ENCODE measurements around the gene CBX3. TPM values are rescaled to one million over a fixed set of nuclear protein-coding genes. Genes with fewer than 3 reads are reported as not detected.

CBX3 gene
- total and polyA plus RNA-seq, 11 donors: 31.5 to 70.1 (median 59.9) TPM

- peaks cover 0 to 46% (median 32%) of the 10 kb centered on the region in 9 donors for H3K36me3 ChIP-seq
- no peaks in the 10 kb centered on the region for H3K27me3 ChIP-seq
- TF ChIP-seq CTCF (IDR thresholded peaks at IDR 0.05) (no peak), POLR2A (IDR thresholded peaks at IDR 0.05) (no peak)
- H3K4me1 ChIP-seq: peaks cover 15 to 55% (median 51%) of the 10 kb centered on the region in 12 donors
- DNase-seq (peak; percentile 72 to 83 (median 82)), ATAC-seq (peak in 2 of 4 donors; percentile 41 to 50)
- WGBS, 4 donors: 0% methylated on average over 36 of the region's 36 CpGs
- H3K4me3 ChIP-seq: peak overlapping the region; percentile 75 to 97 (median 88)
- peak overlapping the region; percentile 96 to 100 (median 99) for H3K27ac ChIP-seq
- no peaks in the 10 kb centered on the region for H3K9me3 ChIP-seq
- intact Hi-C loops (cut with DNase I): loop anchor here in 8 of 10 donors (2.0 to 10.0 kb wide), 9 partner anchors 42 to 1075 kb away; partner anchors contain the start of genes CYCS (in 1 of the 8) and NFE2L3 (in 1 of the 8)
Observed at GRCh38 chr7:26199301-26200037, 2.1 kb upstream of the CBX3 start.

- H3K4me1 ChIP-seq: peaks cover 15 to 55% (median 49%) of the 10 kb centered on the region in 12 donors
- H3K27me3 ChIP-seq: no peaks in the 10 kb centered on the region
- no peak for TF ChIP-seq CTCF (IDR thresholded peaks at IDR 0.05)
- TF ChIP-seq POLR2A (IDR thresholded peaks at IDR 0.05): no peak
- peaks cover 0 to 40% (median 27%) of the 10 kb centered on the region in 9 donors for H3K36me3 ChIP-seq
- ATAC-seq: peak; percentile 31 to 59 (median 44)
- DNase-seq: peak; percentile 69 to 82 (median 81)
- H3K4me3 ChIP-seq: peak overlapping the region; percentile 75 to 97 (median 88)
- peak overlapping the region; percentile 96 to 100 (median 99) for H3K27ac ChIP-seq
- H3K9me3 ChIP-seq: no peaks in the 10 kb centered on the region
- intact Hi-C loops (cut with DNase I): loop anchor here in 6 of 10 donors (2.0 to 10.0 kb wide), 6 partner anchors 108 to 1075 kb away; partner anchors contain the start of gene CYCS (in 1 of the 6)
- WGBS, 4 donors: 0 to 1% (median 0%) methylated on average over 23 to 29 of the region's 29 CpGs
Observed at GRCh38 chr7:26200038-26200443, 1.5 kb upstream of the CBX3 start.

- no peaks in the 10 kb centered on the region for H3K27me3 ChIP-seq
- H3K4me3 ChIP-seq: peak within 1 kb of the TSS; percentile 75 to 97 (median 88)
- DNase-seq (peak; percentile 95 to 98 (median 96)), ATAC-seq (peak; percentile 80 to 90 (median 88))
- peaks cover 10 to 54% (median 47%) of the 10 kb centered on the region in 12 donors for H3K4me1 ChIP-seq
- H3K9me3 ChIP-seq: no peaks in the 10 kb centered on the region
- H3K36me3 ChIP-seq: peaks cover 0 to 40% (median 25%) of the 10 kb centered on the region in 9 donors
- peak within 1 kb of the TSS; percentile 96 to 100 (median 99) for H3K27ac ChIP-seq
- TF ChIP-seq POLR2A (IDR thresholded peaks at IDR 0.05) (peak; percentile 97 to 99), CTCF (IDR thresholded peaks at IDR 0.05) (peak in 1 of 12 donors; percentile 15)
- intact Hi-C loops (cut with DNase I): loop anchor here in 6 of 10 donors (2.0 to 10.0 kb wide), 6 partner anchors 108 to 1076 kb away; partner anchors contain the start of gene CYCS (in 1 of the 6)
- 0 to 1% (median 0%) methylated on average over 52 to 71 of the region's 71 CpGs for WGBS, 4 donors
Observed at GRCh38 chr7:26200444-26201246, 900 bp upstream of the CBX3 start, which contains the start of gene HNRNPA2B1. Gene HNRNPA2B1 (minus strand): TSS chr7:26200746. CDS start chr7:26200577, 169 bp downstream.

All from heart left ventricle (tissue), 16 donors.